Stomach (tissue), 4 donors: Measurements from ENCODE around the gene ARHGAP24.

ENCODE experiments used
- POLR2A ChIP-seq, 4 donors: fragments of 450-650 bp; IDR thresholded peaks; one replicate each; pipeline ENCODE4 v1.6.1; 2016; ENCODE audit warnings: antibody characterized with exemption in 4 of 4, control low read depth in 2 of 4, mild to moderate bottlenecking in 1 of 4, moderate library complexity in 1 of 4
- TF ChIP-seq, protein P1 (sequence below), 7 experiments: fragments of 450-650 bp in 4 of 7; fragments of 200-600 bp in 3 of 7; sonication (generic) in 3 of 7; IDR thresholded peaks; one replicate each; pipeline ENCODE4 v1.5.1; 2016 to 2019; ENCODE audit warnings: antibody characterized with exemption in 7 of 7, control low read depth in 2 of 7, mild to moderate bottlenecking in 1 of 7

DNA sequence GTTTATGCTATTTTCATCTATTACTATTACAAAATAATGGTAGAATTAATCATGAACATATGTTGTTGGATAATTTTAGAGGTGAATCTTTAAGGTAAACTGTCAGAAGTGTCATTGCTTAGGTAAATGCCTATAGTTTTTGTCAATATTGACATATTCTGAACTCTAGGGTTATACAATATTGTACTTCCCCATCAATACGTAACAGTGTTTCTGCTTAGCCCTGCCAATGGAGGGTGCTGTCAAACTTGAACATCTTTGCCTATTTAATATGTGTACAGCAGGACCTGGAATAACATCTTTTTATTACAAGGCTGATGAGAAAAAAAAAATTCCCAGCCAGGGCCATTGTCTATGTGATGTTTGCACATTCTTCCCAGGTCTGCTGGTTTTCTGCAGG lies 40.8 kb downstream of the ARHGAP24 start:
- TF ChIP-seq, protein P1, sequence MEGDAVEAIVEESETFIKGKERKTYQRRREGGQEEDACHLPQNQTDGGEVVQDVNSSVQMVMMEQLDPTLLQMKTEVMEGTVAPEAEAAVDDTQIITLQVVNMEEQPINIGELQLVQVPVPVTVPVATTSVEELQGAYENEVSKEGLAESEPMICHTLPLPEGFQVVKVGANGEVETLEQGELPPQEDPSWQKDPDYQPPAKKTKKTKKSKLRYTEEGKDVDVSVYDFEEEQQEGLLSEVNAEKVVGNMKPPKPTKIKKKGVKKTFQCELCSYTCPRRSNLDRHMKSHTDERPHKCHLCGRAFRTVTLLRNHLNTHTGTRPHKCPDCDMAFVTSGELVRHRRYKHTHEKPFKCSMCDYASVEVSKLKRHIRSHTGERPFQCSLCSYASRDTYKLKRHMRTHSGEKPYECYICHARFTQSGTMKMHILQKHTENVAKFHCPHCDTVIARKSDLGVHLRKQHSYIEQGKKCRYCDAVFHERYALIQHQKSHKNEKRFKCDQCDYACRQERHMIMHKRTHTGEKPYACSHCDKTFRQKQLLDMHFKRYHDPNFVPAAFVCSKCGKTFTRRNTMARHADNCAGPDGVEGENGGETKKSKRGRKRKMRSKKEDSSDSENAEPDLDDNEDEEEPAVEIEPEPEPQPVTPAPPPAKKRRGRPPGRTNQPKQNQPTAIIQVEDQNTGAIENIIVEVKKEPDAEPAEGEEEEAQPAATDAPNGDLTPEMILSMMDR (IDR thresholded peaks at IDR 0.05): no peak
- no peak for TF ChIP-seq POLR2A (IDR thresholded peaks at IDR 0.05)
